ENCODE results near the gene SCGB1D1.

SCGB1D1 gene

DNA sequence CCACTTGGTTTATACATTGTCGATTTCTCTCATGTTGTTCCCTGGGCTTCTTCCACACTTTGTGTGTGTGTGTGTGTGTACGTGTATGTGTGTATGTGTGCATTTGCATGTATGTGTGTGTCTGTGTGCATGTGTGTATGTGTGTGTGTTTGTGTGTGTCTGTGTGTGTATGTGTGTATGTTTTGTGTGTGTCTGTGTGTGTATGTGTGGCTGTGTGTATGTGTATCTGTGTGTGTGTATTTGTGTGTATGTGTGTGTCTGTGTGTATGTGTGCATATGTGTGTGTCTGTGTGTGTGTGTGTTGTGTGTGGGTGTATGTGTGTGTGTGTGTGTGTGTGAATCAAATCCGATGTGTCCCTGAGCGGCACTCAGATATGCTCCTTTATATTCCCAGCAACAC is 47.5 kb downstream of the SCGB1D1 start:
- ChIA-PET CTCF (no interaction called here), POLR2A (ENCODE audit: low non-redundant PET) (no interaction called here)
- TF ChIP-seq, protein P1, sequence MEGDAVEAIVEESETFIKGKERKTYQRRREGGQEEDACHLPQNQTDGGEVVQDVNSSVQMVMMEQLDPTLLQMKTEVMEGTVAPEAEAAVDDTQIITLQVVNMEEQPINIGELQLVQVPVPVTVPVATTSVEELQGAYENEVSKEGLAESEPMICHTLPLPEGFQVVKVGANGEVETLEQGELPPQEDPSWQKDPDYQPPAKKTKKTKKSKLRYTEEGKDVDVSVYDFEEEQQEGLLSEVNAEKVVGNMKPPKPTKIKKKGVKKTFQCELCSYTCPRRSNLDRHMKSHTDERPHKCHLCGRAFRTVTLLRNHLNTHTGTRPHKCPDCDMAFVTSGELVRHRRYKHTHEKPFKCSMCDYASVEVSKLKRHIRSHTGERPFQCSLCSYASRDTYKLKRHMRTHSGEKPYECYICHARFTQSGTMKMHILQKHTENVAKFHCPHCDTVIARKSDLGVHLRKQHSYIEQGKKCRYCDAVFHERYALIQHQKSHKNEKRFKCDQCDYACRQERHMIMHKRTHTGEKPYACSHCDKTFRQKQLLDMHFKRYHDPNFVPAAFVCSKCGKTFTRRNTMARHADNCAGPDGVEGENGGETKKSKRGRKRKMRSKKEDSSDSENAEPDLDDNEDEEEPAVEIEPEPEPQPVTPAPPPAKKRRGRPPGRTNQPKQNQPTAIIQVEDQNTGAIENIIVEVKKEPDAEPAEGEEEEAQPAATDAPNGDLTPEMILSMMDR (conservative IDR thresholded peaks at IDR 0.05; ENCODE audit: low read depth) = no peak
- H3K27ac ChIP-seq = no peak overlapping the region
- no peak for DNase-seq (ENCODE audit: low spot score)

DNA sequence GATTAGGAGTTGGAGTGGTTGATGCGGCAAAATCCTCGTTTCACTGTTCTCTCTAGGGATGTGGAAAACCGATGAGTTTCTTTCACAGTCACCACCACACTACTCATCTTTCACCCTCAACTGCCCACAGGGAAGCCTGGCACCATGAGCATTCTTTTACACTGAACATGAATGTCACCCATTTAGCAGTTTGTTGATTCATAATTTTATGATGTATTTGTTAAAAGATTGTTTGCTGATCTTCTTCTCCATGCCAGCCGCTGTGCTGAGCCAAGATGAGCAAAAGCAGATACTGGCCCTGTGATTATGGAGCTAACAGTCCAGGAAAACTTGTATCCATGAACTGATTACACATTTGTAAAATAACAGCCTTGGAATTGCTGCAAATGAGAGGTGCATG is 48.1 kb downstream of the SCGB1D1 start:
- CTCF ChIA-PET = no interaction called here
- H3K27ac ChIP-seq = no peak overlapping the region
- POLR2A ChIA-PET (ENCODE audit: low non-redundant PET) = no interaction called here
- no peak for DNase-seq (ENCODE audit: low spot score)
- TF ChIP-seq, protein P1 (conservative IDR thresholded peaks at IDR 0.05; ENCODE audit: low read depth) = no peak

DNA sequence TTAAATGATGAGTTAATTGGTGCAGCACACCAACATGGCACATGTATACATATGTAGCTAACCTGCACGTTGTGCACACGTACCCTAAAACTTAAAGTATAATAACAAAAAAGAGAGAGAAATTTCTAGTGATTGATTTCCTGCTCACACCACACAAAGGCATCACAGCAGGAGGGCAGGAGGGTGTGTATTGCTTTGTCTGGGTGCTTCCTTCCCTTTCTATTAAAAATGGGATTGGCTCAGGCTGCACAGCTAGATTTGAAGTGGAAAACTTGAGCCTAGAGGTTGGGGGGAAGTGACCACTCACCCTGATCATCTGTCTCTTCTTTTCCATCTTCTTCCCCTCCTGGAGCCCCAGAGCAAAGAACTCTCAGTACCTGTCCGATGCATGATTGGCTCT is 51.1 kb downstream of the SCGB1D1 start:
- DNase-seq (ENCODE audit: low spot score) = no peak
- ChIA-PET POLR2A (ENCODE audit: low non-redundant PET) (no interaction called here), CTCF (interaction anchor here (0.5 to 0.6 kb wide), 2 partner anchors 12 to 65 kb away, joined by 3 read pairs; no protein-coding TSS in a partner anchor)
- TF ChIP-seq, protein P1 (conservative IDR thresholded peaks at IDR 0.05; ENCODE audit: low read depth) = no peak
- H3K27ac ChIP-seq = no peak overlapping the region

DNA sequence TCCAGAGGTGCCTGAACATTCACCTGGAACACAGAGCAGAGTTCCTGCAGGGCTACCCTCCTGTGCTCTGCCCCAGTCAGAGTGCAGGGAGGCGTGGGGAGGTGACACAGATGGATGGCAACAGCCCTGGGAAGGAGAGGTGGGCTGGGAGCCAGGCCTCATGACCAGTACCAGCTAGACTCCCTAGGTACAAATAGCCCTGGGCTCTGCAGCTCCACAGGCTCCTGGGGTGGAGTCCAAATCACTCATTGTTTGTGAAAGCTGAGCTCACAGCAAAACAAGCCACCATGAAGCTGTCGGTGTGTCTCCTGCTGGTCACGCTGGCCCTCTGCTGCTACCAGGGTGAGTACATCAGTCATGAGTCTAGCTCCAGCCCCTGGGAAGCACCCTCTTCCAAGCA is 52.0 kb downstream of the SCGB1D1 start, which contains the start of gene SCGB1D2:
Gene SCGB1D2, plus strand, starts transcription at position 219 of the 400 bp plus-strand sequence. Its CDS starts 69 bp downstream, at position 288.
- CTCF ChIA-PET = interaction anchor here (0.8 kb wide), 1 partner anchor 319 kb away, joined by 5 read pairs; no protein-coding TSS in a partner anchor
- DNase-seq (ENCODE audit: low spot score) = peak; percentile 5
- H3K27ac ChIP-seq = no peak within 1 kb of the TSS
- TF ChIP-seq, protein P1 (conservative IDR thresholded peaks at IDR 0.05; ENCODE audit: low read depth) = no peak
- POLR2A ChIA-PET (ENCODE audit: low non-redundant PET) = no interaction called here
